Activated CD8-positive, alpha-beta memory T cell treated with anti-CD3 and anti-CD28 coated beads for 1 hour (primary cell): ENCODE results near the gene B3GNT4.
"Not testable (repeated sequence)": the region's sequence is repeated elsewhere in the genome, so short reads cannot be mapped to it uniquely, and the experiment has no call there.

Experiments
- DNase-seq, 2 donors: peaks; one replicate each; pipeline ENCODE4 v3.0.0-alpha.2; 2020; ENCODE audit warnings: low read depth in 1 of 2; ENCODE audit errors: extremely low read depth in 1 of 2

Gene B3GNT4

DNA sequence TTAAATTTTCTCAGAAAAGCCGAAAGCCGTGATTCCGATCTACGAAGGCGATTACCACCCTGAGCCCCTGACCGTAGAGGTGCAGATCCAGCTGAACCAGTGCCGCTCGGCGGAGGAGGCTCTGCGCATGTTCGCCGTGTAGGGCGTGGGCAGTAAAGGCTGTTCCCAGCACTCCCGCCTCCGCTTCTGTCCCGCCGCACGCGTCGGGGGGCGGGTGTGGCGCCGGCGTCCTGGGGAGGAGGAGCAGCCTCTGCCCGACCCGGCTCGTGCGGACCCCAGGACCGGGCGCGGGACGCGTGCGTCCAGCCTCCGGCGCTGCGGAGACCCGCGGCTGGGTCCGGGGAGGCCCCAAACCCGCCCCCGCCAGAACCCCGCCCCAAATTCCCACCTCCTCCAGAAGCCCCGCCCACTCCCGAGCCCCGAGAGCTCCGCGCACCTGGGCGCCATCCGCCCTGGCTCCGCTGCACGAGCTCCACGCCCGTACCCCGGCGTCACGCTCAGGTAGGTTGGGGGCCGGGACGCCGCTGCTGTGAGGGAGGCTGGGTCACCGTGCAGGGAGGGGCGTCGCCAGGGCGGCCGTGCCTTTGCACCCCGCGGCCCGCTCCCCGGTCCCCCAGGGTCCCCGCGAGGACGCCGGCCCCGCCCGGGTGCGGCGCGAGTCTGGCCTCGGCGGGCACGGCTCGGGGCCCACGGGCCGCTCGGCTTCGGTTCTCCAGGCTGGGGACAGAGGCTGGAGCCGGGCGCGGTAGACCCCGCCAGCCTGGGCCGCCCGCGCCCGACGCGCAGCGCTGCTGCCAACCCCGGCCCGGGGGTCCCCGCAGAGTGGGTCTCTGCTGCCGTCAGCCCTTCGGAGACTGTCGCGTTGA is at the start of gene B3GNT4:
Gene B3GNT4 (plus strand): TSS at position 409 of the 866 bp plus-strand sequence. CDS start 910 bp downstream, outside the sequence.
- DNase-seq = peak; percentile 23 to 55

DNA sequence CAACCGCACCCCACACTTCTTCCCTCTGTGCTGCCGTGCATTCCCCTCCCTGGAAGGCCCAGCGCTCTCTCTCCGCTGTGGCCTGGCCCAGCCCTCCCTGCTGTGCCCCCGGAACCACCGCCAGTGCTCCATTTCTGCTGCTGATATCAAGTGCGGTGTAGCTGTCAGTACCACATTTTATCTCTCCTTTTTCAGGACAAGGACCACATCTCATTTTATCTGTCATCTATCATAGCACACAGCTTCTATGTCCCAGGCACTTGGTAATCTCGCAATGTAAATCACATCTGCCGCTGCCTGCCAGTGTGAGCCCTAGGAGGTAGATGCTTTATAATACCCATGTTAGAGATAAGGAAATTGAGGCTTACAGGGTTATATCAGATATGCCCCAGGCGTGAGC is 47.8 kb upstream of the B3GNT4 start:
- DNase-seq = no peak

DNA sequence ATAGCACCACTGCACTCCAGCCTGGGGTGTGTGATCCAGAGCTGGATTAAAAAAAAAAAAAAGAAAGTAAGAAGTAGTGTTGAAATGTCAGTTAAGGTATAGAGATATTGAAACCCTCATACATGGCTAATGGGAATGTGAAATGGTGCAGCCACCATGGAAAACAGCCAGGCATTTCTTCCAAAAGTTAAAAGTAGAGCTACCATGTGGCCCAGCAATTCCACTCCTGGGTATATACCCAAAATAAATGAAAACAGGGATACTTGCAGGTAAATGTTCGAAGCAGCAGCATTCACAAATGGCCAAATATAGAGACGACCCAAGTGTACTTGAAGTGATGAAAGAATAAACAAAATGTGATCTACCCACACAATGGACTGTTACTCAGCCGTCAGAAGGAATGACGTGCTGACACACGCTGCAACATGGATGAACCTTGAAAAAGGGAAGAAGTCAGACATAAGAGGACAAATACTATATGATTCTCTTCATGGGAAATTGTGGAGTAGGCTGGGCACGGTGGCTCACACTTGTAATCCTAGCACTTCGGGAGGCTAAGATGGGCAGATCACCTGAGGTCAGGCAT is 44.7 kb upstream of the B3GNT4 start:
- DNase-seq = no peak

DNA sequence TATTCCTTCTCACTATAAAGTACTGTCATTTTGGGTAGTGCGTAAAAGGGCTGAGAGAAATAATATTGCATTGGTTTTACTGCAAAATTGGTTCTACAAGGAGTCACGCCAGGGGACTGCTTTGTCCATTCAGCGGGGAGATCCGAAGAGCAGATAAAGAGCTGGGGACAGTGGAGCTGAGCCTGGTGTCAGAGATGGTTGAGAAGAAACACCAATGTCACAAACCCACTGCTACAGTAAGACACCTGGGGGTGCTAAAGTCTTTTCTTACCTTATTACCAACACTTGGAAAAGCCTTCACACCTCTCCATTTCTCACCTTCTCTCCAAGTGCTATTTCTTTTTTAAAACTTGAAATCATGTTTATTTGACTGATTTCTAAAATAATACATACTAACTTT is 43.6 kb upstream of the B3GNT4 start:
- no peak for DNase-seq

DNA sequence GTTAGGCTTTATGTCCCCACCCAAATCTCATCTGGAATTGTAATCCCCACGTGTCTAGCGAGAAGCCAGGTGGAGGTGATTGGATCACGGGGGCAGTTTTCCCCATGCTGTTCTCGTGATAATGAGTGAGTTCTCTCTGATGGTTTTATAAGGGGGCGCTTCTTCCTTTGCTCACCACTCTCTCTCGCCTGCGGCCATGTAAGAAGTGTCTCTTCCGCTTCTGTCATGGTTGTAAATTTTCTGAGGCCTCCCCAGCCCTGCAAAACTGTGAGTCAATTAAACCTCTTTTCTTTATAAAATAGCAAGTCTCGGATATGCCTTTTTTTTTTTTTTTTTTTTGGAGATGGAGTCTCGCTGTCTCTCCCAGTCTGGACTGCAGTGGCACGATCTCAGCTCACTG is 42.7 kb upstream of the B3GNT4 start:
- DNase-seq = no peak

DNA sequence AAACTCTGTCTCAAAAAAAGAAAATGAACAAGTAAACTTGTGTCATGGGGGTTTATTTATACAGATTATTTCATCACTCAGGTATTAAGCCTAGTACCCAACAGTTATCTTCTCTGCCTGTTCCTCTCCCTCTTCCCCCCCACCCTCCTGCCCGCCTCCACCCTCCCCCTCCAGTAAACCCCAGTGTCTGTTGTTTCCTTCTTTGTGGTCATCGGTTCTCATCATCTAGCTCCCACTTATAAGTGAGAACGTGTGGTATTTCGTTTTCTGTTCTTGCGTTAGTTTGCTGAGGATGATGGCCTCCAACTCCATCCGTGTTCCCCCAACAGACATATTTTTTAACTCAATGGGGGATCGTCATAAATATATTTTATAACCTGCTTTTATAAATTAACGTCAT is 41.8 kb upstream of the B3GNT4 start:
- DNase-seq = no peak

DNA sequence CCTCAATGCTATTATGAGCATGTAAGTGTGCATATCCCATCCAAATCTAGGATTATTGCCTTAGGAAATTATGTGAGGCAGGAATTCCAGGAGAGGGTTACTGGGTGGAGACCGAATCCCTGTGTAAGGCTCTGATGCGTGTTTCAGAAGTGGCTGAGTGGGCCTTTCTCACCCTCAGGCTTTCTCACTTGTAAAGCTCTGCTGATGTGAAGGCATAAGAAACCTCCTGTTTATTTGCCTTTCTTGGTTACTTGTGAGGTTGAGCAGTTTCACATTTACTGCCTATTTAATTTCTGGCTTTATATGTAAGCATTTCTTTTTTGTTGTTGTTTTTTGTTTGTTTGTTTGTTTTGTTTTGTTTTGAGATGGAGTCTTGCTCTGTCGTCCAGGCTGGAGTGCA is 40.5 kb upstream of the B3GNT4 start:
- no peak for DNase-seq

DNA sequence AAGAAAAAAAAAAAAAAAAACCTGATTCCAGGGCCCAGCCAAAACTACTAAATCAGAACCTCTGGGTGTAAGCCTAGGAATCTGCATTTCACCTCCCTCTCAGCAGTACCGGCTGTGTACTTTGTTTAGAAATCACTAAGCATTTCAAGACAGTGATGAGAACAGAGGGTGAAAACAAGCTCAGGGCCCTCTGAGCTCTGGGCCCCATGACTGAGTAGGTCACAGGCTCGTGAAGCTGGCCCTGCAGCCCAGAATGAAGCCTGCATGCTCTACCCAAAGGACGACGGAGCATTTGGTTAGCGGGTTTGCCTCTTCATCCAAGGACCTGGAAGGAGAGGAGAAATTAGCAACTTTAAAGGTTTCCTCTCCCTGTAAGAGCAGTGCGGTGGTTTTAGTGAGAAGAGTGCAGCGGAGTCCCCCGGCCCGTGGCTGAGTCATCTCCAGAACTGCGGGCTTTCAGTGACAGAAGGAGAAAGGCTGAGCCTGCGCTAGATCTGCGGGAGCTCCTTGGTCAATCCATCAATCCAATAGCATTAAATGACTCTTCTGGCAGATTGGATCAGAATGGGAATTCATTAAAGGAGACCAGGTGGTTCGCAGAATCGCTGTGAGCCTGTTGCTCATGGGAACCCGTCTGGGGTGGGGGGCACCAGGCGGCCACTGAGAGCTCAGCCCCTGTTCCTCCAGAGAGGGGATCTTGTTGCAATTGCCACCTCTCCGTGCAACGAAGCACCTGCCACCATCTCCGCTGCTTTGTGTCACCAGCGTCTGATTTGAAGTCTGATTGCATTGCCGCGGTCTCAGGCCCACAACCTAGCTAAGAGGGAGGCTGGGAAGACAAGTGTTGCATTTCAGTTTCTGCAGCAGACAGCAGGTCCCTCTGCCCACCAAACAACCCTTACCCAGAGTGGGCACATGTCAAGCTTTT is 36.8 kb upstream of the B3GNT4 start:
- peak in 1 of 2 donors; percentile 10 for DNase-seq

DNA sequence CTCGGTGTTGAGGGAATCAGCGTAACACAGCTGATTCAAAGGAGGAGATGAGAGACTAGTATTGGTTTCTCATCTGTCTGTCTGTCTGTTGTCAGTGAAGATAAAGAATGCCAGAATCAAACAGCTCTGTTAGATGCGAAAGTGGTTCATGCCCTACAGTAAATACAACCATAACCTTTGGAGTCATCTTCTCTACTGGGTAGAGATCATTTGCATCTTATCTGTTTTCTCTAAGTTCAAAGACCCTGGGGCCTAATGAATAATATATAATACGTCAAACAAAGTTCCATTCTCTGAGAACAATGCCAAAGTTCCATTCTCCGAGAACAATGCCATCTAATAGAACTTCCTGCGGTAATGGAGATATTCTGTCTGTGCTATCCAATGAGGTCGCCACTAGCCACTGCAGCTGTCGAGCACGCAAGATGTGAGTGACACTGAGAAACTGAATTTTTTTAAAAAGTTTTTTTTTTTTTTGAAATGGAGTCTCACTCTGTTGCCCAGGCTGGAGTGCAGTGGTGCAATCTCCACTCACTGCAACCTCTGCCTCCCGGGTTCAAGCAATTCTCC is 36.1 kb upstream of the B3GNT4 start:
- DNase-seq = no peak

DNA sequence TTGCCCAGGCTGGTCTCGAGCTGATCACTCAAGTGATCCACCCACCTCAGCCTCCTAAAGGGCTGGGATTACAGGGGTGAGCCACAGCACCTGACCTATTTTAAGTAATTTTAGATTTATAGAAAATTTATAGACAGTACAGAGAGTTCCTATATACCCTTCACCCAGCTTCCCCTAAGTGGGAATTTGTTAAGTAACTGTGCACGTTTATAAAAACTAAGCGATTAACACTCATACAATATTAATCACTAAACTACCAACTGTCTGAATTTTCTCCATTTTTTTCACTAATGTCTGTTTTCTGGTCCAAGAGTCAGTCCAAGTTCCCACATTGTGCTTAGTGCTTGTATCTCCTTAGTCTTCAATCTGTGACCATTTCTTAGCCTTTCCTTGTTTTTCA is 35.0 kb upstream of the B3GNT4 start:
- no peak for DNase-seq

DNA sequence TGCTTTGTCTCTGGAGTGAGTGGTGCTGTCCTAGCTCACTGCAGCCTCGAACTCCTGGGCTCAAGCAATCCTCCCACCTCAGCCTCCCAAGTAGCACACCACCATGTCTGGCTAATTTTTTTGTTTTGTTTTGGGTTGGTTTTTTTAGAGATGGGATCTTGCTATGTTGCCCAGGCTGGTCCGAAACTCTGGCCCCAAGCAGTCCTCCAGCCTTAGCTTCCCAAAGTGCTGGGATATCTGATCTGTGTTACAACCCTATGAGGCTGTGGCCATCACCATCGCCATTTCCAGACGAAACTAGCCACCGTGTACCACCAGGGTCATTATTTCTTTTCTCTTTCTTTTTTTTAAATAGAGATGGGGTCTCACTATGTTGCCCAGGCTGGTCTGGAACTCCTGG is 32.1 kb upstream of the B3GNT4 start:
- DNase-seq = no peak

DNA sequence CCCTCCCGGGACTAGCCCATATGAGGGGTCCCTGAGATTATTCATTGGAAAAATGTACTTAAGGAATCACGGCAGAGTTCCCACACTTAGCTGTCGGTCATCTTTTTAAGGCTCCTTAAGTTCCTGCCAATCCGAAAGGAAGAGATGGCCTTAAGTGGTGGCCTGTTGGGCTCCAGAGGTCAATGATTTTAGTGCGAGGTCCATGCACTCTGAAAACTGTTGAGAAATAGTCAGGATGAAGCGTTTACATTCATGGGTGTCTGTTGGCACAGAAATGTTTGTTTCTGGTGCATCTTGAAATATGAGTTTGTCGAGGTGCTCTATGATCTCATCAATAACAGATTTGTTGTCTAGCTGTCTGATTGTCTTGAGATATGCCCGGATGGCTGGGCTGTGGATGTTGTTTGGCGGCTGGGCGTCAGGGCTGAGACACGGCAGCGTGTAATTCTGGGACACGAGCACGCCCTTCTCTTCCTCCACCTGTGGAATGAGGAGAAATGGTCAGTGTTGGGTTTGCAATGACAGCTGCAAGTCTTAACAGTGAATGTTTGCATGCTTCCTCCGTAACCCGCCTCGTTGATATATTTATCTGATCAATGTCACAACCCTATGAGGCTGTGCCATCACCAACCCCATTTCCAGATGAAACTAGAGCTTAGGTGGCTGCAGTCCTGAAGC is 31.1 kb upstream of the B3GNT4 start:
- no peak for DNase-seq

DNA sequence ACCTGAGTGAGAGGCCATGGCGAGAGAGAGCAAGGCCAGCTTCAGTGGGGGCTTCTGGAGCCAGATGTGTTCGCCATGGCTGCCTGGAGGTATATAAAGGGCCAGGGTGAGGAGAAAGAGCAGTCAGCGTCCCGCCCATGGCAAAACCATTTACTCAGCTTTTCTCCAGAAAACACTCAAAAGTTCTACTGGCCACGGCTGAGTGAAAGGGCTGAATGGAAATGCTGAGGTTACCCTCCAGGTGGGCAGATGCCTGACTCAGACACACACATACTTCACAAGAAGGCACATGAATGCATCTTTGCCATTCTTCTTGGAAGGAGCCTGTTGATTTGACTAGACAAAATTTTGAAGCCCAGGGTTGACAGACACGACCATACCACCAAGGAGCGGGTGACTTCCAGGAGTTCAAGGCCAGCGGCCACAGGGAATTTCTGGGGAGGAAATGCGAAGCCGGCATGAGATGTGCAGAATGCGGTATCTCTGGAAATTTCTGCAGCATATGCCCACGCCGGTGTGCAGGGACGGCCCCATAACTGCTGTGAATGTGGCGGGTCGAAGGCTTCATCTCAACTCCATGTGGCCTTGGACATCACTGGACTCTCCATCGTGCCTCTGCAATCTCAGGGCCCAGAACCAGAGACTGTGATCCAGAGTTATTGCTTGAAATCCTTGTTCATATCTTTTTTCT is 29.2 kb upstream of the B3GNT4 start, which contains the start of gene IL31:
Gene IL31 (minus strand): TSS at position 67 of the 691 bp plus-strand sequence. CDS start 49 bp downstream, at position 18.
- DNase-seq = no peak

DNA sequence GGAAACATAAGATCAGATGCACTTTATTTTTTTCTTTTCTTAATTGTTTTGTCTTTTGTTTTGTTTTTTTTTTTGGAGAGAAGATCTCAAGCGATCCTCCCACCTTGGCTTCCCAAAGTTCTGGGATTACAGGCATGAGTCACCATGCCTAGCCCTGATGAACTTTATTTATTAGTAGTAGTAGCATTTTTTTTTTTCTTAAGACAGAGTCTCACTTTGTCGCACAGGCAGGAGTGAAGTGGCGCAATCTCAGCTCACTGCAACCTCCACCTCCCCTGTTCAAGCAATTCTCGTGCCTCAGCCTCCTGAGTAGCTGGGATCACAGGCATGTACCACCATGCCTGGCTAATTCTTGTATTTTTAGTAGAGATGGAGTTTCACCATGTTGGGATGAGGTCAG is 27.0 kb upstream of the B3GNT4 start:
- DNase-seq = not testable (repeated sequence)

DNA sequence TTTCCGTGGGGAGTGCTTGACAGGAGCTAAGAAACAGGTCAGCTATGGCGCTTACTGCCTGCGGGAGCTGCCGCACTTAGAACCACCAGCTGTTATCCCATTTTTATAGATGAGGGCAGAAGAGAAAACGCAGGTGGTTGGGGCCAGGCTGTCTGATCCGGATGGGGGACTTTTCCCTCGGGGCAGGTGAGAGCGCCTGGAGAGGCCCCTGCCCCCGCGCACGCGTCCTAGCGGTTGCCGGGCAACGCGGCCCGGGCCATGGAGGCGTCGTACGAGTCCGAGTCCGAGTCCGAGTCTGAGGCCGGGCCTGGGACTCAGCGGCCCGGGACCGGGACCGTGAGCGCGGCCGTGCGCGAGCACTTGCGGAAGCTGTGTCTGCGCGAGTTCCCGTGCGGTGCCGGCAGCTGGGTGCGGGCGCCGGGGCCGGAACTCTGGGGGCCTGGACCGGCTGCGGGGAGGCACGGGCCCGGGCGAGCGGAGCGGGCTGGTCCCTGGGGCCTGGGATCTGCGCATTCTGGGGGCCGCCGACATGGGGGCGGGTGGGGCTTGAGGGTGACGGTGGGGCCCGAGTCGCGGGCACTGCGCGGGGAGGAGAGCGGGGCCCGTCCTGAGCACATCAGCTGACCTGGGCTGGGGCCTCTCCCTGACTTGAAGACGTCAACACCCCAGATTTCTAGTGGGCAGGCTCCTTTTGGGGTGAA is 20.5 kb upstream of the B3GNT4 start, which contains the start of gene LRRC43:
Gene LRRC43 (plus strand): TSS at position 237 of the 701 bp plus-strand sequence. CDS start 22 bp downstream, at position 259.
- no peak for DNase-seq

DNA sequence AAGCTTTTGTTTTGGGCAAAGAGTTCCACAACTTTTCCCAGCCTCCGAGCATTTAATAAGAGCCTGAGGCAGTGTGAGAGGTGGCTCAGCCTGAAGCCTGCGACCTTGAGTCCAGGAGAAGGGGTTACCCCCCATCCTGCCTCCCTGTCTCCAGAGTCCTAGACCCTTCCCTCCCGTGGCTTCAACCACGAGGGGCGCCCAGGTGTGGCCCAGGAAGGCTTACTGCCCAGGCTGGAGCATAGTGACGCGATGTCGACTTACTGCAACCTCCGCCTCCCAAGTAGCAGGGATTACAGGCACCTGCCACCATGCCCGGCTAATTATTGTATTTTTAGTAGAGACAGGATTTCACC is 19.9 kb upstream of the B3GNT4 start:
- no peak for DNase-seq

DNA sequence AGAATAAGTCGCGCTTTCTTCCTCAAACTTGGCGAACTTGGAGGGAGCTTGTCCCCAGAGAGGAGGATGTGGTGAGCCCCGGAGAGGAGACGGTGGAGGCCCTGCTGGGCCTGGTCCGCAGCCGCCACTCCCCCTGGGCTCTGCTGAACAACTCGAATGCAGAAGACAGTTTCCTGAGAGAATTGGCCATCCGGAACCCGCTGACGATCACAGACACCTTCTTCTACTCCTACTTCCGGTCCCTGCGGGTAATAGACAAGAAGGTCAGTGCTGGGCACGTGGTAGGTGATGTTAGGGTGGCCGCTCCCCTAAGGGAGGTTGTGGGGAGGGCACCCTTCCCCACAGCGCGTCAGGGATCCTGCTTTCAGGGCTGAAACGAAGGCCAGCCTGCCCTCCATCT is 19.0 kb upstream of the B3GNT4 start:
- no peak for DNase-seq

DNA sequence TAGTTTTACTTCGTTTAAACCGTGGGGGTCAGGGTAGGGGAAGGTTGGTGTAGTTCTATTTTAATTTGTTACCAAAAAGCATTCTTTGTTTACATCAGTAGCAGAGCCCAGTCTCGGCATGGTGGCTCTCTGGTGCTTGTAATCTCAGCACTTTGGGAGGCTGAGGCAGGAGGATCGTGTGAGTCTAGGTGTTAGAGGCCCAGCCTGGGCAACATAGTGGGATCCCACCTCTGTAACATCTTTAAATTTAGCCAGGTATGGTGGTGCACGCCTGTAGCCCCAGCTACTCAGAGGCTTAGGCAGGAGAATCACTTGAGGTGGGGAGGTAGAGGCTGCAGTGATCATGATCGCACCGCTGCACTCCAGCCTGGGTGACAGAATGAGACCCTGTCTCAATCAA is 18.4 kb upstream of the B3GNT4 start:
- DNase-seq = no peak

DNA sequence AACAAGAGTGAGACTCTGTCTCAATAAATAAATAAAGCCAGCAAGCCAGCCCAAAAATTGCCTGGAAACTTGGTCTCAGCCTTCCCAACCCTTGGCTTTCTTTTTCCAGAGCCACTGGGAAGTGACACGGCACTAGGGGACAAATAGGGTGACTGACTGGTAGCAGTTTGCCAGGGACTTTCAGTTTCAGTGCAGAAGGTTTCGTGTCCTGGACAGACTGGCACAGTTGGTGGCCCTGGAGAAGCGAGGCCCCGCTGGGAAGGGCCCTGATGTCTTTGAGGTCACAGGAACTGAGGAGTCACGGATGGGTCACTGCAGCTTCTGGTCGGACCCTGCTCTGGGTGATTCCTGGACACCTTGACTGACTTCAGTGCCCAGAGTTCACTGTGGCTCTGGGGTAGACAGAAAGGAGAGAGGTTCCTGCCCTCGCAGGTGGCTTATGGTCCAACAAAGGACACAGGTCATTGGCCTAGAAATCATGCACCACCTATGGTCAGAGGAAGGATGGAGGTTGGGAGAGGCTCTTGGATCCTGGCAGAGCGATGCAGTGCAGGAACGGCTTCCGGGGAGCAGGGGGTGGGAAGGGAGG is 17.9 kb upstream of the B3GNT4 start:
- no peak for DNase-seq
